Activated naive CD4-positive, alpha-beta T cell treated with anti-CD3 and anti-CD28 coated beads, Interleukin-2, amount 10 ng/mL, durations not matched to agents 7 days and 5 days (primary cell): ENCODE data around the gene FLAD1.

Experiments
- CTCF ChIA-PET: fragments of 350-600 bp; sonication (Branson Sonifier 250); formaldehyde crosslinking; loops from one replicate; lab custom pipeline; 2021; ENCODE audit warnings: antibody characterized with exemption; lab: Charles Lee
- DNase-seq: peaks from one replicate; pipeline ENCODE4 v3.0.0-alpha.2; 2020
- H3K27ac Mint-ChIP-seq: one replicate; pipeline ENCODE4 v1.8.0; 2021; ENCODE audit warnings: mild to moderate bottlenecking, moderate library complexity, mixed read lengths
- H3K27me3 Mint-ChIP-seq: one replicate; pipeline ENCODE4 v1.8.0; 2021; ENCODE audit warnings: mild to moderate bottlenecking, mixed read lengths
- H3K36me3 Mint-ChIP-seq: one replicate; pipeline ENCODE4 v1.8.0; 2021; ENCODE audit warnings: mixed read lengths
- H3K4me1 Mint-ChIP-seq: one replicate; pipeline ENCODE4 v1.8.0; 2021; ENCODE audit warnings: mixed read lengths
- H3K4me3 Mint-ChIP-seq: one replicate; pipeline ENCODE4 v1.8.0; 2021; ENCODE audit warnings: mild to moderate bottlenecking, moderate library complexity, mixed read lengths
- H3K9me3 Mint-ChIP-seq: one replicate; pipeline ENCODE4 v1.8.0; 2021; ENCODE audit warnings: mixed read lengths

Gene FLAD1

DNA sequence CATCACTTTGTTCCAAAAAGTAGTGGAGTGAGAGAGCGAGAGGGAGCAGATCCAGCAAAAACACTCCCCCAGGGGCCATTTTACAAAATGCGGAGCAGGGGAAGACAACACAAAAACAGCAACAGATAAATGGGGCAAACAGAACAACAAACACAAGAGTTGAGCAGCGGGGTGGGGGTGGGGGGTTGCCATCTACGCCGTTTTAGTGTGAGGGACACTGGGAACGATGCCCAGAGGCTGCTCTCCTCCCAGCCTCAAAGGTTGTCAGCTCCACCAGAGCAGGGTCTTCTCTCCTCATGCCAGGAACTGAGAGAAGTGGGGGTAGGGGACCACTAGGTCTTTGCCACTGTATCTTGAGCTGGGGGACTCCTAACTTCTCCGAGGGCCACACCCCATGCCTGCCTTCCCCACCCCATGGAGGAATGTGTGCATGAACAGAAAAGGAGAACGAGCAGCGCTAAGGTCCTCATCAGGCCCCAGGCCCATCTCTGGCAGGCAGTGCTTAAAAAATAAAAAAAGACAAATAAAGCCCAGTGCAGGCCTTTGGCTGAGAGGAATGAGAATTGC, 26.0 kb upstream of the FLAD1 start:
- CTCF ChIA-PET = no interaction called here
- no peaks in the 10 kb centered on the region for H3K9me3 Mint-ChIP-seq

DNA sequence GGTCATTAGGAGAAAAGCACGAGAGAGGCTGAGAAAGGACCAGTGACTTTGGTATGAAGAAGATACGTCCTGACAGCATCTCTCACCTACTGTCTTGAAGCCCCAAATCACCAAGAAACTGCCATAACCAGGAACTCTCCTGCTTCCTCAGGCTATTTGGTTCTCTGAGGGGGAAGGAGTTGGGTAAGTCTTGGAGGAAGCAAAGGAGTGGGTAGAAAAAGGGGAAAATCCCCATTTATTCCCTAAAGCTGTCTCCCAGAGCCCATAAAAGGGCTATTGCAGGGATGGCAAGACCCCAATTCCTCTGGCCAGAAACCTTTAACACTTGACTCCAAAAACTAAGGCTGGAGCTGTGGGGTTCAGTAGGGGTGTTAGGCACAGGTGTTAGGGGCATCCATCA, 25.1 kb upstream of the FLAD1 start:
- H3K36me3 Mint-ChIP-seq = peaks cover 41% of the 10 kb centered on the region
- H3K9me3 Mint-ChIP-seq = no peaks in the 10 kb centered on the region
- no peak for DNase-seq
- H3K27me3 Mint-ChIP-seq = no peaks in the 10 kb centered on the region
- peak overlapping the region; percentile 33 for H3K27ac Mint-ChIP-seq
- CTCF ChIA-PET = no interaction called here
- H3K4me3 Mint-ChIP-seq = no peak overlapping the region
- peaks cover 74% of the 10 kb centered on the region for H3K4me1 Mint-ChIP-seq

More for the DNA sequence above, 26.0 kb upstream of the FLAD1 start:
- Mint-ChIP-seq H3K27ac (peak overlapping the region; percentile 69), H3K36me3 (peaks cover 42% of the 10 kb centered on the region), H3K4me3 (no peak overlapping the region), H3K27me3 (no peaks in the 10 kb centered on the region), H3K4me1 (peaks cover 75% of the 10 kb centered on the region)
- no peak for DNase-seq

DNA sequence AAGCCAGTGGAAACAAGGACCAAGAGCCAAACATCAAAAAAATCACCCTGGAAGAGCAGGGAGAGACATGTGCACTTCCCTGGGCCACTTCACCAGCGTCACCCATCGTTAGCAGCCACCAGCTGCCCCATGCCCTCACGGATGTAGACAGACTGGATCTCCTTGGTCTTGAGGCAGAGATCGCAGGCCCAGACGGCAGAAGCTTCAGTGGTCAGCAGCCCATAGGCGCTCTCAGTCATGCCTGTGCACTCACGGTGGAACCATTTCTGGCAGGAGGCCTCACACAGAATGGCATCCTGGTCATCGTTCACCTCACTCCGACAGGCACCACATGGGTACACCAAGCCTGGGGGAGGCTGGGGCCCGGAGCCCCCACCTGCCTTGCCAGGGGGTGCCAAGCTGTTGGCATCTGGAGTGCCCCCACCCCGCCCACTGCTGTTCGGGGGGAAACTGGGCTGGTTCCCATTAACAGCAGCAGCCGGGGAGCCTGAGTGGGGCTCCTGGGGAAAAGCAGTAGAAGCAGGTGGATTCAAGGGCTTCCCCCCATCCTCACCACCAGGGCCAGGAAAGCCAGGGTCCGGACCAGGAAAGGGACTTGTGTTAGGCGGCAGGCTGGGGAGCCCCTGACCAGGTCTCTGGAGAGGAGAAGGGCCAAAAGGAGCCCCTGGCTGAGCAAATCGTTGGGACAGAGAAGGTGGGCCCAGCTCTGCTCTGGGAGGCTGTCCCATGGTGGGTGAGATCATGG, 24.3 kb upstream of the FLAD1 start:
- peaks cover 74% of the 10 kb centered on the region for H3K4me1 Mint-ChIP-seq
- peaks cover 42% of the 10 kb centered on the region for H3K36me3 Mint-ChIP-seq
- DNase-seq = no peak
- no peaks in the 10 kb centered on the region for H3K9me3 Mint-ChIP-seq
- H3K27me3 Mint-ChIP-seq = no peaks in the 10 kb centered on the region
- H3K4me3 Mint-ChIP-seq = peak overlapping the region; percentile 51
- peak overlapping the region; percentile 33 for H3K27ac Mint-ChIP-seq
- CTCF ChIA-PET = no interaction called here

DNA sequence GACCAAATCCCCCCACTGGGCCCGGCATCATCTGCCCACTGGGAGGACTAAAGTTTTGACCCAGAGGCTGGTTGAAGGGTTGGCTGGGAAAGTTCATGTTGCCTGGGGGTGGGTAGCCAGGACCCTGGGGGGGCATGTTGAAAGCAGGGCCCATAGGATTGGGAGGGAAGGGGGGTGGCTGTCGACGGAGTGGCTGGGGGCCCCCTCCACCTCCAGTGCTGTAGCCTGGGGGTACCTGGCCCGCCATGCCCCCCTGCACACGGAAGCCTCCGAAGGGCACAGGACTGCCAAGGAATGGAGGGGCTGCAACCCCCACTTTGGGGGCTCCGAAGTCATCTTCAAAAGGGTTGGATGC, 23.7 kb upstream of the FLAD1 start:
- H3K4me3 Mint-ChIP-seq = peak overlapping the region; percentile 96
- DNase-seq = no peak
- H3K27me3 Mint-ChIP-seq = no peaks in the 10 kb centered on the region
- CTCF ChIA-PET = no interaction called here
- peaks cover 38% of the 10 kb centered on the region for H3K36me3 Mint-ChIP-seq
- peak overlapping the region; percentile 33 for H3K27ac Mint-ChIP-seq
- H3K9me3 Mint-ChIP-seq = no peaks in the 10 kb centered on the region
- peaks cover 71% of the 10 kb centered on the region for H3K4me1 Mint-ChIP-seq

DNA sequence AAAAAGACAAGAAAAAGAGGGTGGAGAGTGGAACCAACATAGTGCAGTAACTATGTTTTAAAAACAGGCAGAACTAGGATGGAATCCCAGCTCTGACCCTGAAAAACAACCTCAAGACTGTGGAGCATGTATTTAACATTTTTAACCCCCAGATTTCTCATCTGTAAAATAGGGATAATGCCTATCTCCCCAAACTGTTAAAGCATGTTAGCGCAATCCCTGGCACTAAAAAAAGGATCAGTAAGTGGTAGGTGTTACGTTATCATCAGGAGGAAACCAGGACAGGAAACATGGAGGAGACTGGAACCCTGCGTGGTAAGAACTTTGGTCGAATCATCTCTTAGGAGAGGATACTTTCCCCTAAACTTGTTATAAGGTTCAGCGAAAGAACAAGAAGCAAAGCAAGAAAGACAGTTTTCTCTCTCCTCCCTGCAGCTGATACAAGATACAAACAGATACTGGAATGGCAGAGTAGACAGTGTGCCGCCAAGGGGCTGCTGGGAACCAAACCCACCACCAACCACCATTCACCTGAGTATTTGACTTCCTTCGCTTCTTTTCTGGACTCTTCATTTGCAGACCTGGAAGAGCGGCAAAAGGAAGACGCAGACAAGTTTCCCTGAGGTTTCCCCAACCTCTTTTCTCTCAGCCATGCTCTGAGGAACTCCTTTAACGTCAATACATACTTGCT, 22.6 kb upstream of the FLAD1 start:
- peak overlapping the region; percentile 86 for H3K27ac Mint-ChIP-seq
- peaks cover 41% of the 10 kb centered on the region for H3K36me3 Mint-ChIP-seq
- no peak for DNase-seq
- peaks cover 60% of the 10 kb centered on the region for H3K4me1 Mint-ChIP-seq
- no peaks in the 10 kb centered on the region for H3K9me3 Mint-ChIP-seq
- peak overlapping the region; percentile 96 for H3K4me3 Mint-ChIP-seq
- CTCF ChIA-PET = interaction anchor here (0.7 to 2.5 kb wide), 10 partner anchors 11 to 62 kb away, joined by 3 to 10 read pairs (median 4); partner anchors contain the start of genes CKS1B and SHC1
- no peaks in the 10 kb centered on the region for H3K27me3 Mint-ChIP-seq

DNA sequence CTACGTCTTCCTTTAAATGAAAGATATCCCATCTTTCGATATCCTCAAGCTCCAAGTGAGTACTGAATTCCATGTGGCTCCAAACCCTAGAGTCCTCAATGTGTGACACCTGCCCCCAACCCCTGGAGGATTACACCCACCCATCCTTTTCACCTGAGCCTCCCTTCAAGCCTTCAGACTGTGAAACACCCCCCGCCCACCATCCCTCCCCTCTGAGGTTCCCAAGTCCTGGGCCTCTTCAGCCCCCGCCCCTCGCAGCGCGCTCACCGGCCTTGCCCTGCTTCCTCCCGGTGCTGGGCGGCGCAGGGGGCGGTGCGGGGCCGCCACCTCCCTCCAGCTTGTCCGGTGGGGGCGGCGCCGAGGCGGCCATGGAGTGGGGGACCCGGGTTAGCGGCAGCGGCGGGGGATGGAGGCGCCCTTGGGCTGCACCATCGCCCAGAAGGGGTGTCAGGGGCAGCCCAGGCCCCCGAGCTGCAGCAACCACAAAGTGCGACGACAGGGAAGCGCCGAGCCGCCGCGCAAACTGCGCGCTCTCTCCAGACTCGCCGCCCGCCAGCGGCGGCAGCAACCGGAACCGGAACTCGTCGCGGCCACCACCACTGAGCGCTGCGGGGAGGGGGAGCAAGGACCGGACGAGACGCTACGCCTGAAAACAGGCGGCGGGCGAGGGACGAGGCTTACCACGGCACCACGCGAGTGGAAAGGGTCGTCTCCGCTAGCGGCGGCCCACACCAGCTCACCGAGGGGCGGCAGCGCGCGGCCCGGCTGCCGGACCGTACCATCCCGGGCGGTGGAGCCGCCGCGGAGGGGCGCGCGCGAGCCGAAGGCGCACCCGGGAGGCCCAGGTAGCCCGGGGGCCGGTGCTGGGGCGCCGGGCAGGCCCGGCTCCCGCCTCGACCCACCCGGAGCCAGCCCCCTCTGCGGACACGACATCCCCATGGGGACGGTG, 21.7 kb upstream of the FLAD1 start, which contains the start of gene PYGO2:
TSS of gene PYGO2 (minus strand) at position 576 of the 949 bp plus-strand sequence. CDS start at position 370, 206 bp downstream.
- CTCF ChIA-PET = interaction anchor here (0.7 to 2.5 kb wide), 15 partner anchors 10 to 124 kb away, joined by 3 to 10 read pairs (median 4); partner anchors contain the start of genes FLAD1 and SHC1
- no peaks in the 10 kb centered on the region for H3K9me3 Mint-ChIP-seq

DNA sequence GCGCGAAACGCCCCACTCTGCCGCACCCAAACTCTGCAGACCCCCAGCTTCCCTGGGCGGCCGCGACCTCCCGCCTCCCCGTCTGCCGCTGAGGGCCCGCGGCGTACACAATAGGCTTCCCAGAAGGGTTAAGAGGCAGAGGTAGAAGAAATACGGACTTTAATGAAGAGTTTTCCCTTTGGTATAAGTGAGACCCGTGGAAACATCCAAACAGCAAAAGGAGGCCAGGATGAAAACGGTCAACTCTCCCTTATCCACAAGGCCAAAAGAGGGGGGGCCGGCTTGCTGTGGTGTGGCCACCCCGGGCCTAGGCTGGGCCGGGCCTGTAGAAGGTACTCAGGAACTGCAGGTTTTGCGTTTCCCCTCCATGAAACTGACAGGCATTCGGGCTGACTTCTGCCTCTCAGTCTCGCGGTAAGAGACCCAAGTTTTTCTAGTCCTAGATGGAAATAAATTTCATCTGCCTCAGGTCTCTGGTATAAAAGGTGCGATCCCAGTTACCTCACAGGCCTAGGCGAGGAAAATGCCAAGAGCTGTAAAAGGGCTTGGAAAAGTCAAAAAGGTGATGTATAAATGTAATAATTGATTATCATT, 20.9 kb upstream of the FLAD1 start:
- peak overlapping the region; percentile 90 for H3K27ac Mint-ChIP-seq
- DNase-seq = peak; percentile 50
- peaks cover 47% of the 10 kb centered on the region for H3K4me1 Mint-ChIP-seq
- H3K36me3 Mint-ChIP-seq = peaks cover 53% of the 10 kb centered on the region
- no peaks in the 10 kb centered on the region for H3K9me3 Mint-ChIP-seq
- peak overlapping the region; percentile 87 for H3K4me3 Mint-ChIP-seq
- CTCF ChIA-PET = interaction anchor here (0.8 to 2.5 kb wide), 9 partner anchors 9 to 123 kb away, joined by 3 to 10 read pairs (median 4); partner anchors contain the start of genes FLAD1 and SHC1
- no peaks in the 10 kb centered on the region for H3K27me3 Mint-ChIP-seq

More for the DNA sequence above, 21.7 kb upstream of the FLAD1 start, which contains the start of gene PYGO2:
- peak within 1 kb of the TSS; percentile 90 for H3K27ac Mint-ChIP-seq
- H3K27me3 Mint-ChIP-seq = no peaks in the 10 kb centered on the region
- peak within 1 kb of the TSS; percentile 96 for H3K4me3 Mint-ChIP-seq
- H3K4me1 Mint-ChIP-seq = peaks cover 52% of the 10 kb centered on the region
- DNase-seq = peak; percentile 88
- peaks cover 46% of the 10 kb centered on the region for H3K36me3 Mint-ChIP-seq

DNA sequence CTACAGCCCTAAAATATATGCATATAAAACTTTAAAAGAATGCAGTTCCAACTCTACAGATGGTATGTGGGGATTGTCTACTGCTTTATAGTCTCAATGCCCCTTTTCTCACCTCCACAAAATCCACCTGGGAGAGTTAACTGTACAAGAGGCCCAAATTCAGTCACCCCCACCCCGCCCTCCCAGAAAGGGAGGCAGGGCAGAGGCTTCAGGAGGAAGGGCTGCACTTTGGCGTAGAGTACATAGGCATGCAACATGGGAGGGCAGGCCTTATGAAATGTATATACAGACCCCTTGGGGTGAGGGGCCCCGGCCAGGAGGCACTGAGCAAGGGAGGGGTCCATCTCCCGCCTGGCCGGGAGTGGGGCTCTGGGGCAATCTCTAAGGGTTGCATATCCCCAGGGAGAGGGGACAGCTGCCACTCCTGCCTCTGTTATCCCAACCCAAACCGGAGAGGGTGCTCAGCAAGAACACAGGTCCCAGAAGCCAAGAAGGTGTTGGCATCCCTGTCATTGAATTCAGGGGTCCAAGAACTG, 20.3 kb upstream of the FLAD1 start:
- Mint-ChIP-seq H3K27me3 (no peaks in the 10 kb centered on the region), H3K9me3 (no peaks in the 10 kb centered on the region), H3K4me3 (peak overlapping the region; percentile 87), H3K4me1 (peaks cover 49% of the 10 kb centered on the region), H3K27ac (peak overlapping the region; percentile 90), H3K36me3 (peaks cover 55% of the 10 kb centered on the region)
- no peak for DNase-seq
- CTCF ChIA-PET = interaction anchor here (1.2 to 2.1 kb wide), 3 partner anchors 60 to 122 kb away, joined by 4 to 5 read pairs (median 4); no protein-coding TSS in a partner anchor

DNA sequence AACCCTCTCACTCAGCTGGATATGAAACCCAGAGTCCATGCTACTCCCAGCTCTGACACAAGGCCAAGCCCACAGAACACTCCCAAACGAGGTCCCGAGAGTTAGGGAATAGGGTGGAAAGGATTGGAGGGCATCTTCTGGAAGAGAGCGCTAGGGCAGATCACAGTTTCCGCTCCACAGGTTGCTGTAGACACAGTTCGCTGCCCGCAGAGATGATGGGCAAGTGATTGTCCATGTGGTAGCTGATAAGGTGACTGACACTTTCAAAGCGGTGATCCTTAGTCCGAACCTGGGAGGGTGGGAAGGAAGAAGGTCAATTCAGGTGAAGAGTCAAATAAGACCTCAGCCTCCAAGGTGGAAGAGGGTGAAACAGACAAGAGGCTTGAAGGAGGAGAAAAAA, 19.5 kb upstream of the FLAD1 start:
- Mint-ChIP-seq H3K27ac (peak overlapping the region; percentile 26), H3K9me3 (no peaks in the 10 kb centered on the region), H3K4me3 (no peak overlapping the region), H3K4me1 (peaks cover 47% of the 10 kb centered on the region), H3K27me3 (no peaks in the 10 kb centered on the region), H3K36me3 (peaks cover 52% of the 10 kb centered on the region)
- no peak for DNase-seq
- CTCF ChIA-PET = interaction anchor here (1.5 kb wide), 1 partner anchor 54 kb away, joined by 6 read pairs; no protein-coding TSS in a partner anchor

DNA sequence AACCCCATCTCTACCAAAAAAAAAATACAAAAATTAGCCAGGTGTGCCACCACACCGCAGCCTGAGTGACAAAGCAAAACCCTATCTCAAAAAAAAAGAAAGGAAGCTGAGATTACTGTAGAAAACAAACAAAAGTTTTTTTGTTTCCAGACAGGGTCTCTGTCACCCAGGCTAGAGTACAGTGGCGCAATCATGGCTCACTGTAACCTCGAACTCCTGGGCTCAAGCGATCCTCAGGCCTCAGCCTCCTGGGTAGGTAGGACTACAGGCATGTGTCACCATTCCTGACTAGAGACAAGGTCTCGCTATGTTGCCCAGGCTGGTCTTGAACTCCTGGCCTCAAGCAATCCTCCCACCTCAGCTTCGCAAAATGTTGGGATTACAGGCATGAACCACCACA, 18.8 kb upstream of the FLAD1 start:
- no peak for DNase-seq
- Mint-ChIP-seq H3K9me3 (no peaks in the 10 kb centered on the region), H3K36me3 (peaks cover 57% of the 10 kb centered on the region), H3K27ac (no peak overlapping the region), H3K4me3 (no peak overlapping the region), H3K27me3 (no peaks in the 10 kb centered on the region), H3K4me1 (peaks cover 50% of the 10 kb centered on the region)
- CTCF ChIA-PET = interaction anchor here (1.5 kb wide), 1 partner anchor 53 kb away, joined by 6 read pairs; no protein-coding TSS in a partner anchor

DNA sequence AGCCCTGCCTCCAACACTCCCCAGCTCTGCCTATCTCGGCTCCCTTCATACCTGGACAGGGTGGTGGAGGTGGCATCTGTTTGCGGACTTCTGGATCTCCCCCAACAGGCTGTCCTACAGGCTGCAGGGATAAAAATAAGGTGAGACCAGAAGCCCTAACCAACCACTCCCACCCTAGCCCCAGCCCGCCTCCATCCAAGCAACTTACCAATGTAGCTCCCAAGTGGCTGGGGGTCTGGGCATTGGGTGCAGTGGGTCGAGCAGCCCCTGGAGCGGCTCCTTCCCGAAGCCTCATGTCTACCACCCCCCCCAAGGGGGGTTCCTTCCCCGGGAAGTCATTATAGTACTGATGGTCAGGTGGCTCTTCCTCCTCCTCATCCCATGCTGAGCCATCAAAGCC, 17.0 kb upstream of the FLAD1 start:
- CTCF ChIA-PET = no interaction called here
- no peak for DNase-seq
- H3K9me3 Mint-ChIP-seq = no peaks in the 10 kb centered on the region
- peaks cover 48% of the 10 kb centered on the region for H3K4me1 Mint-ChIP-seq
- H3K27ac Mint-ChIP-seq = no peak overlapping the region
- H3K4me3 Mint-ChIP-seq = no peak overlapping the region
- H3K36me3 Mint-ChIP-seq = peaks cover 54% of the 10 kb centered on the region
- H3K27me3 Mint-ChIP-seq = no peaks in the 10 kb centered on the region

DNA sequence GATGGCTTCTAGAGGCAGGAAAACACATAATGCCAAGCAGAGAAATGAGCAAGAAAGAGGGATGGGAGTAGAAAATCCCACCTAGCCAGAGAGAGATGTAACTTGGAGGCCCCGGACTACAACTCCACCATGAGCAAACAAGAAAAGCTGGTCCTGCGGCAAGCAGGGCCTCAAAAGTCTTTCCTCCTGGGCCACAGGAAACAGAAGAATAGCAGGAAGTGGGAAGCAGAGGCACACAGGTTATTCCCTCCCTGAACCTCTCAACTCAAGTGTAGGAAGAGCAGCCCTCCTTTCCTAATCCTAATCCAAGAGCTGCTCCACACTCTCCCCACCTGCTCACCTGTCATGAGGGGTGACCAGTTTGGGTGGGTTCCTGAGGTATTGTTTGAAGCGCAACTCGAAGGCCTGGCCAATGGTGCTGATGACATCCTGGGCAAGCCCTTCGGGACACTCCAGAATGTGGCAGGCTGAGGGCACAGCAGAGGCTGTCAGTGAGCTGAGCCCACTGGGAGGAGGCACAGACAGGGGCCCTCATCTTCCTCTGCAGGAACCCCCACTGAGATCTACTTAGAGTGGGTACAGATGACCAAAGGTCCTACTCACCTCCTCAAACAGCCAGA, 15.7 kb upstream of the FLAD1 start:
- Mint-ChIP-seq H3K27me3 (no peaks in the 10 kb centered on the region), H3K27ac (no peak overlapping the region), H3K36me3 (peaks cover 58% of the 10 kb centered on the region), H3K4me3 (no peak overlapping the region), H3K4me1 (peaks cover 54% of the 10 kb centered on the region), H3K9me3 (no peaks in the 10 kb centered on the region)
- no peak for DNase-seq
- CTCF ChIA-PET = no interaction called here
